Measurements from ENCODE around the gene DRAP1. TPM values are rescaled to one million over a fixed set of nuclear protein-coding genes. Genes with fewer than 3 reads are reported as not detected.

The DRAP1 gene
- total and polyA plus RNA-seq, 9 of the 15 experiments (the other 6 are each of a cell fraction or from before 2014, with no cell fraction given), result 9.6 to 200 (median 92.9) TPM

GRCh38 chr11:65903068-65903481 lies 16.2 kb upstream of the DRAP1 start (continued):
- TF ChIP-seq ZMIZ1 (IDR thresholded peaks at IDR 0.05; ENCODE audit: low read depth in 2 of 2, low read length in 2 of 2) (no peak), RBFOX2 (IDR thresholded peaks at IDR 0.05; ENCODE audit: low read depth, low read length) (peak; percentile 53), ZNF57 (CRISPR knock-in tag; IDR thresholded peaks at IDR 0.05) (no peak), GATAD2A (IDR thresholded peaks at IDR 0.05) (peak; percentile 82; the same call in 1 of the 2 replicates), ATF3 (IDR thresholded peaks at IDR 0.05) (peak; percentile 77), ATF3 (CRISPR knock-in tag; conservative IDR thresholded peaks at IDR 0.05) (no peak), HNRNPUL1 (IDR thresholded peaks at IDR 0.05; ENCODE audit: low read length) (no peak), POLR2AphosphoS5 (IDR thresholded peaks at IDR 0.05; ENCODE audit: control insufficient read depth, insufficient read depth, low read depth, low read length) (peak; percentile 30; the same call in 1 of the 2 replicates), SRSF3 (IDR thresholded peaks at IDR 0.05; ENCODE audit: insufficient read depth, low read length) (no peak), KAT7 (CRISPR knock-in tag; IDR thresholded peaks at IDR 0.05; ENCODE audit: borderline replicate concordance) (0 out of 2 replicates have a peak, but pooled peaks have one; percentile 45), ZEB2 (IDR thresholded peaks at IDR 0.05) (peak; percentile 30; the same call in 1 of the 2 replicates), C11orf30 (IDR thresholded peaks at IDR 0.05; ENCODE audit: low read depth) (no peak), RBBP5 (IDR thresholded peaks at IDR 0.05; ENCODE audit: borderline replicate concordance, insufficient read depth, low read length, poor library complexity, severe bottlenecking) (no peak), EP400 (IDR thresholded peaks at IDR 0.05) (peak; percentile 31; the same call in 1 of the 2 replicates), ZNF282 (CRISPR knock-in tag; IDR thresholded peaks at IDR 0.05) (no peak), JUND (IDR thresholded peaks at IDR 0.05; ENCODE audit: borderline replicate concordance, low read depth, low read length) (peak; percentile 73), JUND (tag; IDR thresholded peaks at IDR 0.05; ENCODE audit: borderline replicate concordance, low read depth, low read length) (peak; percentile 73; the same call in 1 of the 3 replicates), ZNF77 (CRISPR knock-in tag; IDR thresholded peaks at IDR 0.05) (no peak), ZNF431 (CRISPR knock-in tag; IDR thresholded peaks at IDR 0.05) (0 out of 2 replicates have a peak, but pooled peaks have one; percentile 45), SMARCE1 (IDR thresholded peaks at IDR 0.05) (peak; percentile 66; the same call in 1 of the 2 replicates), TEAD1 (CRISPR knock-in tag; IDR thresholded peaks at IDR 0.05) (peak; percentile 60 to 98), ARID1B (IDR thresholded peaks at IDR 0.05) (peak; percentile 54; the same call in 1 of the 2 replicates), MLLT1 (IDR thresholded peaks at IDR 0.05) (0 out of 4 replicates have a peak, but pooled peaks of 1 of the 2 experiments have one; percentile 20), ZBED1 (IDR thresholded peaks at IDR 0.05) (no peak; the same call in 1 of the 2 replicates), MAX (CRISPR knock-in tag; IDR thresholded peaks at IDR 0.05) (peak; percentile 25; the same call in 1 of the 2 replicates)
